Panc1 (cell line): ENCODE data around the gene DECR2. TPM values are rescaled to one million over a fixed set of nuclear protein-coding genes. Genes with fewer than 3 reads are reported as not detected.

Experiments used
- ATAC-seq: fragments of 200-7000 bp; cut with Tn5 transposase; 2 replicates; pipeline ENCODE4 v1.9.1; 2020; ENCODE audit warnings: mild to moderate bottlenecking, moderate library complexity
- BruUV-seq: library from RNA; stranded (reverse); fragments of 400-500 nt; replicated peaks from 2 replicates; lab custom pipeline; 2021; lab: Mats Ljungman, UMichigan
- CTCF ChIA-PET: fragments of 300-600 bp; sonication (Branson Sonifier 250); formaldehyde crosslinking; loops from one replicate; lab custom pipeline; 2022; ENCODE audit warnings: antibody characterized with exemption; lab: Charles Lee
- POLR2A ChIA-PET: fragments of 300-600 bp; sonication (Branson Sonifier 250); formaldehyde crosslinking; loops from one replicate; lab custom pipeline; 2022; ENCODE audit warnings: antibody characterized with exemption; lab: Charles Lee
- DNase-seq: peaks from one replicate; pipeline ENCODE4 v3.0.0-alpha.2; 2010; ENCODE audit warnings: low read depth, low spot score
- H3K27ac ChIP-seq: 2 replicates; pipeline ENCODE4 v1.5.1; 2011; ENCODE audit warnings: mild to moderate bottlenecking, low read length, inconsistent platforms
- H3K27me3 ChIP-seq: fragments of 200-500 bp; sonication (Bioruptor generic); 2 replicates; pipeline ENCODE4 v1.6.0; 2014; ENCODE audit warnings: low read length, inconsistent platforms; ENCODE audit not compliant: control insufficient read depth, insufficient read depth
- H3K36me3 ChIP-seq: fragments of 200-500 bp; sonication (Bioruptor generic); 2 replicates; pipeline ENCODE4 v1.5.1; 2014; ENCODE audit warnings: inconsistent platforms, mild to moderate bottlenecking, low read length, moderate library complexity; ENCODE audit not compliant: control insufficient read depth, insufficient read depth
- H3K4me1 ChIP-seq: 2 replicates; pipeline ENCODE4 v1.5.1; 2011; ENCODE audit warnings: inconsistent platforms, mild to moderate bottlenecking, low read length, moderate library complexity; ENCODE audit not compliant: control insufficient read depth, insufficient read depth
- H3K4me3 ChIP-seq, 2 experiments: 2 replicates each; pipeline ENCODE4 v1.5.1; 2011 to 2012; ENCODE audit warnings: low read depth in 2 of 2, low read length in 2 of 2, mild to moderate bottlenecking in 2 of 2, inconsistent platforms in 1 of 2, moderate library complexity in 1 of 2
- H3K9me3 ChIP-seq: fragments of 200-500 bp; sonication (Bioruptor generic); 2 replicates; pipeline ENCODE4 v1.5.1; 2014; ENCODE audit warnings: low read depth, mild to moderate bottlenecking, inconsistent platforms, low read length, moderate library complexity; ENCODE audit not compliant: control insufficient read depth, insufficient read depth
- CTCF ChIP-seq: fragments of 450-650 bp; IDR thresholded peaks from 2 replicates; pipeline ENCODE4 v1.5.1; 2017; ENCODE audit warnings: mild to moderate bottlenecking
- POLR2AphosphoS5 ChIP-seq: IDR thresholded peaks from 2 replicates; pipeline ENCODE4 v1.6.1; 2012; ENCODE audit warnings: mild to moderate bottlenecking, low read depth, low read length, moderate library complexity
- REST ChIP-seq, 2 experiments: IDR thresholded peaks; 2 replicates each; pipeline ENCODE4 v1.6.1; 2011 to 2012; ENCODE audit warnings: low read depth in 2 of 2, control low read depth in 1 of 2, low read length in 1 of 2, mild to moderate bottlenecking in 1 of 2, moderate library complexity in 1 of 2; ENCODE audit not compliant: insufficient read depth in 1 of 2
- SIN3A ChIP-seq: IDR thresholded peaks from 2 replicates; pipeline ENCODE4 v1.6.1; 2012; ENCODE audit warnings: low read depth, mild to moderate bottlenecking, low read length, moderate library complexity, borderline replicate concordance; ENCODE audit not compliant: insufficient read depth
- TCF7L2 ChIP-seq: IDR thresholded peaks from 2 replicates; pipeline ENCODE4 v1.6.1; 2011; ENCODE audit warnings: mild to moderate bottlenecking, low read depth, low read length, inconsistent platforms
- in situ Hi-C: cut with HindIII; loops from 2 replicates; pipeline ENCODE4 v1.10.0; 2016; ENCODE audit warnings: low sequenced_read_pairs, low pct_unique_long_range_greater_than_20kb
- intact Hi-C: fragments of 100-400 bp; cut with micrococcal nuclease; formaldehyde crosslinking; loops from one replicate; pipeline ENCODE4 v1.10.0; 2022; ENCODE audit not compliant: unreplicated experiment
- total RNA-seq: library from RNA; stranded (reverse); gene quantifications from one replicate; pipeline ENCODE4 v1.2.1, GENCODE V29; 2021; ENCODE audit not compliant: unreplicated experiment

Gene DECR2
- total RNA-seq, 1 experiment from 2014 or later: 92.7 TPM

- Histone ChIP-seq H3K9me3 (no peaks in the 10 kb centered on the region), H3K4me1 (peaks cover 28% of the 10 kb centered on the region), H3K36me3 (no peaks in the 10 kb centered on the region), H3K4me3 (peak overlapping the region; percentile 64 to 77), H3K27ac (peak overlapping the region; percentile 57), H3K27me3 (no peaks in the 10 kb centered on the region)
- POLR2A ChIA-PET: interaction anchor here (0.6 kb wide), 1 partner anchor 102 kb away, joined by 6 read pairs; no protein-coding TSS in a partner anchor
- BruUV-seq: no TSS peak
- intact Hi-C loops: no loop called here
- no peak; the same call in 1 of the 2 replicates for ATAC-seq
- TF ChIP-seq SIN3A: no peak
- no peak for TF ChIP-seq REST (IDR thresholded peaks at IDR 0.05; ENCODE audit: insufficient read depth in 1 of 2, low read depth in 2 of 2, low read length in 1 of 2)
- in situ Hi-C loops: no loop called here
- DNase-seq: no peak
- CTCF ChIA-PET: no interaction called here
These were observed 24.6 kb downstream of the DECR2 start for GRCh38 chr16:426115-426905.

- DNase-seq (no peak), ATAC-seq (no peak)
- H3K9me3 ChIP-seq: no peaks in the 10 kb centered on the region
- intact Hi-C loops: no loop called here
- no peaks in the 10 kb centered on the region for H3K36me3 ChIP-seq
- no peaks in the 10 kb centered on the region for H3K27me3 ChIP-seq
- no TSS peak for BruUV-seq
- H3K4me1 ChIP-seq: peaks cover 28% of the 10 kb centered on the region
- ChIA-PET CTCF (no interaction called here), POLR2A (interaction anchor here (0.6 kb wide), 1 partner anchor 103 kb away, joined by 6 read pairs; no protein-coding TSS in a partner anchor)
- H3K4me3 ChIP-seq: peak overlapping the region; percentile 64 to 77
- H3K27ac ChIP-seq: peak overlapping the region; percentile 57
- TF ChIP-seq SIN3A (no peak), CTCF (no peak), REST (IDR thresholded peaks at IDR 0.05; ENCODE audit: insufficient read depth in 1 of 2, low read depth in 2 of 2, low read length in 1 of 2) (no peak), POLR2AphosphoS5 (no peak), TCF7L2 (no peak)
- in situ Hi-C loops: no loop called here
These were observed 25.2 kb downstream of the DECR2 start for GRCh38 chr16:426906-427249.
